ENCODE measurements around the gene TGFBR3.

The TGFBR3 gene

DNA sequence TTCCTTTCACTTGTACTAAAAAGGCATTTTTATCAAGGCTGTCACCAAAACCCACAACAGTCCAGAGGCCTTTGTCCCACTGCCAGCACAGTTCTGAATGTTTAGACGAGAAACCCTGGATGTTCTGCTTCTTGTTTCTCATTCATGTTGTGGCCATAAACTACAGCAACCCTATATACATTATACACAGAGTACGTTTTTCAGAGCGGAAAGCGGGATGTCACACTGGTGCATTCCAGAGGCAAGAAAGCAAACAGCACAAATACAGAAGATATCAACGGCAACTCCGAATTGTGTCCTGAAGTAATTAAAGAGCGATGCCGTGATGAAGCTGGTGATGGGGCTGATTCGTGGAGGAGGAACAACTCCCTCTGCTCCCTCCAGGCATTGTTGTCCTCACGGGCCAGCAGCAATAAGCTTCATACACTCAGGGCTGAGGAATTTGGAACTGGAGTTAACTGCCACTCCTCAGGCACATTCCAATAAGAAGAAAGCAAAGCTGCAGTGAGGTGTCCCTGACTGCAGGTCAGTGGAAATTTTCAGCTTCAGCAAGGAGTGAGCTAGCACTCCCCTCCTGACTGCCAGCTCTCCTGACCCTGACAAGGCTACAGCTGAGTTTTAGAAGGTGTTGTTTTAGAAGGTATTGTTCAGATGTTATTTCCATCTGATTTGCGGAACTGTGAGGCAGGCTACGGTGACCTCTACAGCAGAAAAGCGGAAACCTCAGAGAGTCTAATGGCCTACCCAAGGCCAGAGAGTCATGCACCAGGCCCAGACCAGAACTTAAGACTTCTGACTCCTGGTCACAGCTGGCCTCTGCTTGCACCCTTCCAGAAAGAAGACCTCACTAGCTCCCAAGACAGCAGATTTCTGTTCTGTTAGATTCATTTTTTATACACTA, 149.0 kb downstream of the TGFBR3 start:
- Histone ChIP-seq H3K4me1 (ENCODE audit: insufficient read depth, low read length, severe bottlenecking) (no peaks in the 10 kb centered on the region), H3K27ac (ENCODE audit: low read depth, low read length, poor library complexity, severe bottlenecking) (no peak overlapping the region), H4K20me1 (ENCODE audit: insufficient read depth, low read length) (no peaks in the 10 kb centered on the region), H3F3A (ENCODE audit: insufficient read depth, low read length) (no peaks in the 10 kb centered on the region), H2AFZ (ENCODE audit: low read length) (no peak overlapping the region), H3K4me3 (ENCODE audit: low read depth, low read length, poor library complexity, severe bottlenecking) (no peak overlapping the region), H3K36me3 (ENCODE audit: insufficient read depth, low read length) (no peaks in the 10 kb centered on the region), H3K9me2 (ENCODE audit: low read depth, low read length) (no peaks in the 10 kb centered on the region), H3K79me2 (ENCODE audit: insufficient read depth, low read length) (no peaks in the 10 kb centered on the region), H3K27me3 (ENCODE audit: insufficient read depth, low read length) (no peaks in the 10 kb centered on the region), H3K9ac (ENCODE audit: low read length) (no peak overlapping the region), H3K9me3 (ENCODE audit: low read length) (no peaks in the 10 kb centered on the region), H3K4me2 (ENCODE audit: low read length) (no peak overlapping the region)
- TF ChIP-seq EZH2 (IDR thresholded peaks at IDR 0.05; ENCODE audit: borderline replicate concordance, low read length): no peak
- TF ChIP-seq, protein P1, sequence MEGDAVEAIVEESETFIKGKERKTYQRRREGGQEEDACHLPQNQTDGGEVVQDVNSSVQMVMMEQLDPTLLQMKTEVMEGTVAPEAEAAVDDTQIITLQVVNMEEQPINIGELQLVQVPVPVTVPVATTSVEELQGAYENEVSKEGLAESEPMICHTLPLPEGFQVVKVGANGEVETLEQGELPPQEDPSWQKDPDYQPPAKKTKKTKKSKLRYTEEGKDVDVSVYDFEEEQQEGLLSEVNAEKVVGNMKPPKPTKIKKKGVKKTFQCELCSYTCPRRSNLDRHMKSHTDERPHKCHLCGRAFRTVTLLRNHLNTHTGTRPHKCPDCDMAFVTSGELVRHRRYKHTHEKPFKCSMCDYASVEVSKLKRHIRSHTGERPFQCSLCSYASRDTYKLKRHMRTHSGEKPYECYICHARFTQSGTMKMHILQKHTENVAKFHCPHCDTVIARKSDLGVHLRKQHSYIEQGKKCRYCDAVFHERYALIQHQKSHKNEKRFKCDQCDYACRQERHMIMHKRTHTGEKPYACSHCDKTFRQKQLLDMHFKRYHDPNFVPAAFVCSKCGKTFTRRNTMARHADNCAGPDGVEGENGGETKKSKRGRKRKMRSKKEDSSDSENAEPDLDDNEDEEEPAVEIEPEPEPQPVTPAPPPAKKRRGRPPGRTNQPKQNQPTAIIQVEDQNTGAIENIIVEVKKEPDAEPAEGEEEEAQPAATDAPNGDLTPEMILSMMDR (IDR thresholded peaks at IDR 0.05; ENCODE audit: low read length): no peak

DNA sequence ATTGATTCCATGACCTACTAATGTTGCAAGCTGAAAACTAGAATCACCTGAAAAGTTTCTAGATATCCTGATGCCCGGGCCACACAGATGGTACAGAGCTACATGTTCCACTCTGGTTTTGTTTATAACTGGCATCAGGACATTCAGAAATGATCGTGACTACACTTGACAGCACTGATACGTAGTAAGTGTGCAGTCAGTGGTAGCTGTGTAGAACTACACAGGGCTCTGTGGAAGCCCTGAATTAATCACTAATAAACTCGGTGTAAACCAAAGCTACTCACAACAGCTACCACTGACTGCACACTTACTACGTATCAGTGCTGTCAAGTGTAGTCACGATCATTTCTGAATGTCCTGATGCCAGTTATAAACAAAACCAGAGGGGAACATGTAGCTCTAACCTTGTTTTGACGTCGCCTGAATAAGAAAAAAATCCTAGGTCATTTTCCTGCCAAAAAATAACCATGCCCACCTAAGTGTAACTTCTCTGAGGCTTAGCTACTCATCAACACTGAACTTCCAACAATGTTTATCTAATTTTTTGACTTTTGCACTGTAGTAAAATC, 149.7 kb downstream of the TGFBR3 start:
- no peaks in the 10 kb centered on the region for H3K36me3 ChIP-seq (ENCODE audit: insufficient read depth, low read length)
- H3K4me2 ChIP-seq (ENCODE audit: low read length): no peak overlapping the region
- no peaks in the 10 kb centered on the region for H3K79me2 ChIP-seq (ENCODE audit: insufficient read depth, low read length)
- H3K27me3 ChIP-seq (ENCODE audit: insufficient read depth, low read length): no peaks in the 10 kb centered on the region
- no peak overlapping the region for H3K27ac ChIP-seq (ENCODE audit: low read depth, low read length, poor library complexity, severe bottlenecking)
- no peaks in the 10 kb centered on the region for H3K9me3 ChIP-seq (ENCODE audit: low read length)
- no peak overlapping the region for H2AFZ ChIP-seq (ENCODE audit: low read length)
- no peaks in the 10 kb centered on the region for H3F3A ChIP-seq (ENCODE audit: insufficient read depth, low read length)
- TF ChIP-seq, protein P1 (IDR thresholded peaks at IDR 0.05; ENCODE audit: low read length): no peak
- TF ChIP-seq EZH2 (IDR thresholded peaks at IDR 0.05; ENCODE audit: borderline replicate concordance, low read length): no peak
- H4K20me1 ChIP-seq (ENCODE audit: insufficient read depth, low read length): no peaks in the 10 kb centered on the region
- no peak overlapping the region for H3K4me3 ChIP-seq (ENCODE audit: low read depth, low read length, poor library complexity, severe bottlenecking)
- H3K9me2 ChIP-seq (ENCODE audit: low read depth, low read length): no peaks in the 10 kb centered on the region
- H3K9ac ChIP-seq (ENCODE audit: low read length): no peak overlapping the region
- H3K4me1 ChIP-seq (ENCODE audit: insufficient read depth, low read length, severe bottlenecking): no peaks in the 10 kb centered on the region

DNA sequence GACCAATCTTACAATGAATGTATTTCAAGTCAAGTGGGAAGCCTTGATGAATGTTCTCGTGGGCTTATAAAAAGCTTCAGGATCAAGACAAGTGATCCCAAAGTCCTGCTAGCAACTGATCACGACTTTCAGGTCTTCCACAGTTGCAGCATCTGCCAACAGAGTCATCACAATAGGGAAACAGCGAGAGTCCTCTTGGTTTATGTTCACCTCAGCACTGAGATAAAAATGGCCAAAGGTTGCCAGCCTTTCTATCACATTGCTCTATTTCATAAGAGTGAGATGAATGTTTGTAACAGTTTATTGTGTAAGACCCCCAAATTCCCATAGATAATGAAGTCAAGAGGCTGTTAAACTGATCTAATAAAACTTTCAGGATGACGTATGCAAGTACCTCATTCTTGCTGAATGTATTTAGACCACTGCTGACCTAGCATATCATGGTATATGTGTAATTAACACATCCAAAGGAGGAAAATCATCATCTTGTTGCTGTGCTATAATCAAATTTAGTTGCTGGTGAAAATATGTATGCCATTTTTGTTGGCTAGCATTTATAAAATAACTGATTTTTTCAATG, 150.6 kb downstream of the TGFBR3 start:
- no peaks in the 10 kb centered on the region for H3K36me3 ChIP-seq (ENCODE audit: insufficient read depth, low read length)
- TF ChIP-seq, protein P1 (IDR thresholded peaks at IDR 0.05; ENCODE audit: low read length): no peak
- no peak for TF ChIP-seq EZH2 (IDR thresholded peaks at IDR 0.05; ENCODE audit: borderline replicate concordance, low read length)
- no peaks in the 10 kb centered on the region for H3F3A ChIP-seq (ENCODE audit: insufficient read depth, low read length)
- no peaks in the 10 kb centered on the region for H3K9me2 ChIP-seq (ENCODE audit: low read depth, low read length)
- H3K4me2 ChIP-seq (ENCODE audit: low read length): no peak overlapping the region
- no peak overlapping the region for H3K27ac ChIP-seq (ENCODE audit: low read depth, low read length, poor library complexity, severe bottlenecking)
- H3K4me1 ChIP-seq (ENCODE audit: insufficient read depth, low read length, severe bottlenecking): no peaks in the 10 kb centered on the region
- no peaks in the 10 kb centered on the region for H3K9me3 ChIP-seq (ENCODE audit: low read length)
- no peak overlapping the region for H2AFZ ChIP-seq (ENCODE audit: low read length)
- no peak overlapping the region for H3K9ac ChIP-seq (ENCODE audit: low read length)
- H3K4me3 ChIP-seq (ENCODE audit: low read depth, low read length, poor library complexity, severe bottlenecking): no peak overlapping the region
- no peaks in the 10 kb centered on the region for H3K27me3 ChIP-seq (ENCODE audit: insufficient read depth, low read length)
- H3K79me2 ChIP-seq (ENCODE audit: insufficient read depth, low read length): no peaks in the 10 kb centered on the region
- no peaks in the 10 kb centered on the region for H4K20me1 ChIP-seq (ENCODE audit: insufficient read depth, low read length)
